Stimulated activated CD8-positive, alpha-beta memory T cell treated with anti-CD3 and anti-CD28 coated beads, Interleukin-12 subunit alpha, Interleukin-12 subunit beta, amount 100 ng/mL, for 24 hours (primary cell): Measurements from ENCODE around the gene KLHDC7B.

Source experiments
- DNase-seq: peaks from one replicate; pipeline ENCODE4 v3.0.0-alpha.2; 2020; ENCODE audit errors: extremely low read depth

The KLHDC7B gene

DNA sequence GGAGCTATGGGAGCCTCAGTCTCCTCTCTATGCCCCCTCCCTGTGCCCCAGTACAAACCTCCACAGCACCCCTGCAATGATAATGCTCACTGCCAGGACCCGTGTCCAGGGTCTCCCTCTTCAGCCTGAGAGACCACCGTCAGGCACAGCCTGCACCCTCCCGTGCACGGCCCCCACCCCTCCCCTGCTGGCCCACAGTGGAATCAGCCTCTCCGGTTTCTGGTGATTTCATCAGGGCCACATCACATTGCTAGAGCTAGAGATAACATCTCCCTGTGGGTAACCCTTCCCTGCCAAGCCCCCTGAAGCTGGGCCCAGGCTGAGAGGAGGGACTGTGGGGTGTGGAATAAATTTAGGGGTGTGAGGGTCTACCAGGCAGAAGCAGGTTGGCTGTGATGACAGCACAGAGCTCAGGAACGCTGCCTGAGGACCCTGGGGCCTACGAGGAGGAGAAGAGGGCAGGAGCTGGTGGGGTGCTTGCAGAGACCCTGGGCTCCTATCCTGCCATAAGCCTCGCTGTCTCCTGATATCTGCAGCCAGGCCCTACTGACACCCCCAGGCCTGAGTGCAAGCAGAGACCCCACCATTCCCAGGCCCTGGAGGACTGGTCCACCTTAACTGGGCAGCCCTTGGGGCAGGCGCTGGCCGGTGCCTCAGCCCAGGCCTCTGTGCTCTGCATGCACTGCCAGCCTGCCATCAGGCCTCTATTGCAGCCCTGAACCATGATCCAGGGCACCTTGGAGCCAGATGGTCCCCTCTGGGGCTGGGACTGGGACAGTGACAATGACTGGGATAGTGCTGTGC lies at the start of gene KLHDC7B:
Gene KLHDC7B (plus strand): TSS at position 378 of the 804 bp plus-strand sequence. CDS start 345 bp downstream, at position 723.
- no peak for DNase-seq

DNA sequence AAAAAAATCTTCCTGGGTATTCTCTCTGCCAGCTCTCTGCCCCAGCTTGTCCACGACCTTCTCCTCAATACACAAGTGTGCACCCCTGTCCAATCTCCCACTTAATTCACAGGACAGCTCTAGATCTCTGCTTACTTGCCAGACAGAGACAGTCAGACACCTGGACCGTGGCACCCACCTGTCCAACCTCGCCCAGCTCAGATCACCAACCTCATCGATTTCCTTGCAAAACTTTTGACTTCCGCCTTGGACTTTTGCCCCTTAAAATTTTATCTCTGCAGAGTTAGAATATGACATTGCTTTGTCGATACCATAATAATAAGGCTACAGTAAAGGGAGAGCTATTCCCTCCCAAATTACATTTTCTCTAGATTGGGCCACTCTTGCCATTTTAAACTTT lies 48.6 kb upstream of the KLHDC7B start:
- no peak for DNase-seq

GRCh38 chr22:50498322-50498890 lies 47.3 kb upstream of the KLHDC7B start:
- no peak for DNase-seq

GRCh38 chr22:50500452-50500851 lies 45.2 kb upstream of the KLHDC7B start:
- DNase-seq, result no peak

DNA sequence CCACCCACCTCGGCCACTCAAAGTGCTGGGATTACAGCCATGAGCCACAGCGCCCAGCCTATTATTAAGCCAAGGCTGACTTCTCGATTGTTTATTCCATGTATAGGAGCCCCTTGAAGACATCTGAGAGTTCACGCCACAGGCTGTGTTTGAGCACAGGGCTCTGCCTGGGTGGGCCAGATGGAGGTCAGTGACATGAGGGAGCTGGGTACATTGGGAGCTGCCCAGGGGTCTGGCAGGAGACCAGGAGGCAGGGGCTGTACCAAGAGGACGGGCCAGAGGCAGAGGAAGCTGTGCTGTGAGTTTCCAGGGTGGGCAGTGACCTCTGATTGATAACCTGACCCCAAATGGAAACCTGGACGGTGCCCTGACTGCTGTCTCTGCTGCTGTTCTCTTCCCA lies 43.6 kb upstream of the KLHDC7B start:
- no peak for DNase-seq

- DNase-seq, result no peak
Measured at GRCh38 chr22:50502628-50503474, 42.8 kb upstream of the KLHDC7B start.

DNA sequence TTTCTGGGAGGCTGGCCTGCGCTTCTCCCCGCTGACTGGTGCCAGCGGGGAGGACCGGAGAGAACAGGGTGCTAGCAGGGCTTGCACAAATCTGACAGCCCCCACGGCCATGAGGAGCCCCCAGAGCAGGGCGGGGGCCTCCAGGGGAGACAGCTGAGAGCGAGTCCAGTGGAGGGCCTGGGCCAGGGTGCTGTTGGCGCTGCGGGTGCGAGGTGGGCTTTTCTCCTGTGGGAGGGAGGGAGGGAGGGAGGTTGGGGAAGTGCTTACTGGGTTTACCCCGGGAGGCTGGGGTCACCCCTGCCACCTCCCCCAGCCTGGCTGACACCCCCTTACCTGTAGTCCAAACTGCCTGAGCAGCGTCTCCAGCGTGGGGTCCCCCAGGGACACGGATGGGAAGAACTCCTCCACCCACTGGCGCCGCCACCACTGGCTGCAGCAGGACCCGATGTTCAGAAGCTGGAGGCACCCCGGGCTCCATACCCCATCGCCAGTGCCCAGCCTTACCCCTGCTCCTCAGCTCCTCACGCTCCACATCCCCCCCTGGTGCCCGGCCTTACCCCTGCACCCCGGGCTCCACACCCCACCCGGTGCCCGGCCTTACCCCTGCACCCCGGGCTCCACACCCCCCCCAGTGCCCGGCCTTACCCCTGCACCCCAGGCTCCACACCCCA lies 42.1 kb upstream of the KLHDC7B start:
- no peak for DNase-seq

DNA sequence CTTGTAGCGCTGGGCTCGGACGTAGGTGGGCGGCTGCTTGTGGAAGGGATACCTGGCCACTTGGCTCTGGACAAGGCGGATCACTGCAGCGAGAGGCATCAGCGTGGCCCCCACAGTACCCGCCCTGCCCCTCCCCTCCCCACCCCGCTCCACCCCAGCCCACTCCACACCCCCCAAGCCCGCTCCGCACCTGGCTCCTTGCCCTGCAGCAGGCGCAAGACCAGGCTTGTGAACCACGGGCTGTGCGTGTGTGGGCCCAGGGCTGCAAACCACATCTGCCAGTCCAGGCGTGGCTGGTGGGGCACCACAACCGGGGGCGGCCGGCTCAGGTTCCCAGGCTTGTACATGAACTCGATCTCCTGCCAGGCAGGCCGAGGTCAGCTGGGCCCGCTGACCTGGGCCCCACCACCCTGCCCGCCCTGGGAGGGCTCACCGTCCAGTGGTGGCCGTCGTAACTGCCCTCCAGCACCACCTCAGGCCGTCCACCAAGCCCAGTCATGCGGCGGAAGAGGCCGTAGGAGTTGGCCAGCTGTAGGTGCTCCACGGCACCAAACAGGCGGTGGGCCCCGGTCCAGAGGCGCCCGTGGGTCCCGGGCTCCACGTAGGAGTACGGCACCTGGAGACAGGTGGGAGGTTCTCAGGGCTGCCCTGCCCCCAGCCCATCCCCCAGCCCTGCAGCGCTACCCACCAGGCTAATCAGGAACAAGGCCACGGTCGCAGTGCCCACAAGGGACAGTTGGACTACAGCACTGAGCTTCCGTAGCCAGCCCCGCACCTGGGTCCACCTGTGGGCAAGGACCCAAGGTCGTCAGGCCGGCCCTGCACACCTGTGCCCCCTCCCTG lies 41.1 kb upstream of the KLHDC7B start:
- no peak for DNase-seq

GRCh38 chr22:50505276-50505775 lies 40.4 kb upstream of the KLHDC7B start:
- DNase-seq, result no peak

- DNase-seq, result no peak
Measured at GRCh38 chr22:50505776-50506610, 39.7 kb upstream of the KLHDC7B start.

DNA sequence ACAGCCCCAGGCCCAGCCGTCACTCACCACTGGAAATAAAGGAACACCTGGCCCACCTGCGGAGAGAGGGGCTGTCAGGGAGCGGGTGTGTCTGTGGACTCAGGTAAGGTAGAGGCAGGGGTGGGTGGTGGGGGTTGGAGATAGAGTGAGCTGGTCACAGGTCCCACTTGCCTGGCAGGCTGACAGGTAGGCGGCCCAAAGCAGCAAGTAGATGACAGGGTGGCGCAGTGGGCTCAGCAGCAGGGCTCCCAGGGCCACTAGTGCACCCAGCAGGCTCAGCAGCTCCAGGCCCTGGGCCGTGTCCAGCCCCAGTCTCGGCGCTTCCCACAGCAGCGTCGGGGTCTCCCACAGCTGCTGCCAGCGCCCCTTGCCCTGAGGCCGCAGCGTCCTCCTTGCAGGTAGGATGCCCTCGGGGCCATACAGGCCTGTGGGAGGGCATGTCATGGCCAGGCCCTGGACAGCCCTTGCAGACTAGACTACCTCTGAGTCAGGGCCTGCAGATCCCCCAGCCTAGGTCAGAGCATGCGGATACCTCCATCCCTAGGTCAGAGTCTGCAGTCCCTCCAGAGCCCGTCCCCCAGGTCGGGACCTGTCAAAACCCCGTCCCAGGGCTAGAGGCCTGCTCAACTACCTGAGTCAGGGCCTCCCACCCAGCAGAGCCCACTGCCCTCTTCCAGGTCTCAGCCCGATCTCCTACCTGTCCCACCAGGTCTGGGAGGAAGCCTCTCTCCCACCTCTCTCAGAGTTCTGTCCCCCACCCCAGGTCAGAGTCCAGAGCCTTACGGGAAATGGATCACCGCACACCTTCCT lies 38.9 kb upstream of the KLHDC7B start:
- DNase-seq, result no peak

- DNase-seq, result peak; percentile 83
Measured at GRCh38 chr22:50507421-50507990, 38.2 kb upstream of the KLHDC7B start, which contains the start of gene LMF2. Gene LMF2 (minus strand): TSS chr22:50507702. CDS start chr22:50507675, 27 bp downstream.

- DNase-seq, result peak; percentile 90
Measured at GRCh38 chr22:50507991-50508884, 37.5 kb upstream of the KLHDC7B start, which contains the start of gene NCAPH2. Gene NCAPH2 (plus strand): TSS chr22:50508224. CDS start chr22:50508338, 114 bp downstream.

GRCh38 chr22:50508897-50509296 lies 36.8 kb upstream of the KLHDC7B start:
- no peak for DNase-seq

DNA sequence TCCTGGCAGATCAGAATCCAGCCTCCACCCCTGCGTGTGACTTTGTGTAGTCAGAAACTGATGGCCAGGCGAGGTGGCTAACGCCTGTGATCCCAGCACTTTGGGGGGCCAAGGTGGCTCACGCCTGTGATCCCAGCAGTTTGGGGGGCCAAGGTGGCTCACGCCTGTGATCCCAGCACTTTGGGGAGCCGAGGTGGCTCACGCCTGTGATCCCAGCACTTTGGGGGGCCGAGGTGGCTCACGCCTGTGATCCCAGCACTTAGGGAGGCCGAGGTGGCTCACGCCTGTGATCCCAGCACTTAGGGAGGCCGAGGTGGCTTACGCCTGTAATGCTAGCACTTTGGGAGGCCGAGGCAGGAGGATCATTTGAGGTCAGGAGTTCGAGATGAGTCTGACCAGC lies 32.5 kb upstream of the KLHDC7B start:
- no peak for DNase-seq

- DNase-seq, result no peak
Measured at GRCh38 chr22:50516068-50516467, 29.6 kb upstream of the KLHDC7B start.

DNA sequence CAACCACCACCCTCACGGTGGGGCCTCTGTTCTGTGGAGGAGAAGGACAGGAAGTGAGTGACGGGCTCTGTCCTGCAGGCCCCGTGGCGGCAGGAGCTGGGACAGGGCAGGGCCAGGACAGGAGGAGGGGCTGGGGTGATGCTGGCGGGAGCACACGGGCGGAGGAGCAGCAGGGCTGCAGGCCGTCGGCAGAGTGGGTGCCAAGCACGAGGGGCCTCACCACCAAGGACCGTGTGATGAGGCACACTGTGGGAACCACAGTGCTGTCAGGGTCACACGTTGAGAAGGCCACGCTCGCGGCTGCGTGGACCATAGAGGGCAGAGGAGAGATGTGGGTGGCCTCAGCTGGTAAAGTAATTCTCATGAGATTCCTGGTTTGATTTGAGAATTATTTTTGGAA lies 28.8 kb upstream of the KLHDC7B start:
- DNase-seq, result no peak
